Psoas muscle (tissue), 8 donors: ENCODE results near the gene ACACA. TPM values are rescaled to one million over a fixed set of nuclear protein-coding genes. Genes with fewer than 3 reads are reported as not detected.

Experiments used
- ATAC-seq, 4 donors: fragments of 200-7000 bp; cut with Tn5 transposase; one replicate each; pipeline ENCODE4 v1.9.1; 2020; ENCODE audit warnings: moderate library complexity in 3 of 4, mild to moderate bottlenecking in 2 of 4
- DNase-seq, 2 donors: peaks; one replicate each; pipeline ENCODE4 v3.0.0-alpha.2; 2020
- H3K27ac ChIP-seq: fragments of 200-600 bp; one replicate; pipeline ENCODE4 v1.8.0; 2022
- H3K27me3 ChIP-seq, 3 donors: fragments of 200-600 bp in 1 of 3; one replicate each; pipeline versions ENCODE4 v1.6.1 to v1.8.0; 2013 to 2022; ENCODE audit warnings: low read length in 2 of 3, mild to moderate bottlenecking in 2 of 3, moderate library complexity in 1 of 3; ENCODE audit not compliant: insufficient read depth in 3 of 3
- H3K36me3 ChIP-seq, 2 donors: fragments of 200-600 bp in 1 of 2; one replicate each; pipeline versions ENCODE4 v1.6.1 to v1.8.0; 2013 to 2022; ENCODE audit warnings: low read depth in 1 of 2, mild to moderate bottlenecking in 1 of 2, moderate library complexity in 1 of 2; ENCODE audit not compliant: insufficient read depth in 1 of 2
- H3K4me1 ChIP-seq: fragments of 200-600 bp; one replicate; pipeline ENCODE4 v1.8.0; 2022
- H3K4me3 ChIP-seq: fragments of 200-600 bp; one replicate; pipeline ENCODE4 v1.8.0; 2022; ENCODE audit warnings: mild to moderate bottlenecking
- H3K9me3 ChIP-seq: fragments of 200-600 bp; one replicate; pipeline ENCODE4 v1.8.0; 2022
- CTCF ChIP-seq: fragments of 200-600 bp; IDR thresholded peaks from one replicate; pipeline ENCODE4 v1.8.0; 2022; ENCODE audit warnings: antibody characterized with exemption
- WGBS, 3 donors: extraction: QIAGEN DNeasy Blood & Tissue Kit; methylation state at CpG; one replicate each; pipeline versions ENCODE4 v1.1.6 to v1.1.7; 2013; 5-methylcytosine and 5-hydroxymethylcytosine counted together
- intact Hi-C, 2 donors: fragments of 100-400 bp; cut with DNase I; formaldehyde crosslinking; loops; one replicate each; pipeline versions ENCODE4 v1.11.0 to v1.14.2; 2022
- polyA plus RNA-seq, 3 donors: library from polyadenylated mRNA; stranded (reverse); fragments of 200-250 nt; gene quantifications; one replicate each; pipeline ENCODE4 v1.2.3, GENCODE V29; 2013
- total RNA-seq, 4 donors: library from RNA; stranded (reverse); fragmentation: NEBNext Ultra II Directional in 2 of 4; extraction: Animal tissue kit (Norgen Biotek cat#: 25700) in 2 of 4; gene quantifications; one replicate each; pipeline versions ENCODE4 v1.2.1 to v1.2.4, GENCODE V29; 2021 to 2023
- donor health status: healthy with polysubstance abuse.
- donor health status: DM: no; HTN: no; CAD: no; lungs with moderate emphysema.
- donor health status: Bipolar disorder and iron deficiency.
- donor health status: healthy.
- donor health status: DM: yes; HTN: yes; CAD: no.
- donor health status: DM: no; HTN: no; CAD: no.
- donor health status: DM: no; HTN: no; CAD: no.
- donor health status: DM: yes; HTN: yes; CAD: no.

Gene ACACA
- total and polyA plus RNA-seq, 7 donors, result 7.2 to 42.6 (median 21.5) TPM

- peaks cover 0 to 10% of the 10 kb centered on the region in 2 donors for H3K36me3 ChIP-seq
- no peak for TF ChIP-seq CTCF
- intact Hi-C loops, result no loop called here
- H3K4me3 ChIP-seq, result no peak overlapping the region
- DNase-seq (no peak), ATAC-seq (no peak)
- H3K27me3 ChIP-seq, result peaks cover 0 to 3% (median 0%) of the 10 kb centered on the region in 3 donors
- 80 to 88% (median 87%) methylated on average over 3 of the region's 3 CpGs for WGBS, 3 donors
- H3K9me3 ChIP-seq, result no peaks in the 10 kb centered on the region
- no peak overlapping the region for H3K27ac ChIP-seq
- no peaks in the 10 kb centered on the region for H3K4me1 ChIP-seq
Observed at GRCh38 chr17:37059493-37059892, 347.1 kb downstream of the ACACA start.

GRCh38 chr17:37056622-37057021 is 350.0 kb downstream of the ACACA start:
- Histone ChIP-seq H3K4me3 (no peak overlapping the region), H3K9me3 (no peaks in the 10 kb centered on the region), H3K27me3 (no peaks in the 10 kb centered on the region), H3K4me1 (no peaks in the 10 kb centered on the region), H3K36me3 (peaks cover 0 to 10% of the 10 kb centered on the region in 2 donors), H3K27ac (no peak overlapping the region)
- intact Hi-C loops, result no loop called here
- ATAC-seq (no peak), DNase-seq (no peak)
- WGBS, 3 donors, result 91 to 96% (median 96%) methylated on average over 18 of the region's 18 CpGs
- no peak for TF ChIP-seq CTCF

- no peak for DNase-seq
- no peaks in the 10 kb centered on the region for H3K4me1 ChIP-seq
- intact Hi-C loops, result no loop called here
- TF ChIP-seq CTCF, result no peak
- no peak overlapping the region for H3K4me3 ChIP-seq
- WGBS, 3 donors, result 43 to 67% (median 55%) methylated on average over 8 of the region's 8 CpGs
- no peaks in the 10 kb centered on the region for H3K9me3 ChIP-seq
- no peak overlapping the region for H3K27ac ChIP-seq
- ATAC-seq, result no peak
- H3K36me3 ChIP-seq, result peaks cover 0 to 18% of the 10 kb centered on the region in 2 donors
- H3K27me3 ChIP-seq, result no peaks in the 10 kb centered on the region
Observed at GRCh38 chr17:37054894-37055293, 351.7 kb downstream of the ACACA start.

GRCh38 chr17:37052450-37052849 is 354.2 kb downstream of the ACACA start:
- Histone ChIP-seq H3K27me3 (no peaks in the 10 kb centered on the region), H3K4me3 (no peak overlapping the region), H3K36me3 (peaks cover 0 to 23% of the 10 kb centered on the region in 2 donors), H3K4me1 (no peaks in the 10 kb centered on the region), H3K27ac (no peak overlapping the region), H3K9me3 (no peaks in the 10 kb centered on the region)
- ATAC-seq (no peak), DNase-seq (no peak)
- 85 to 93% (median 87%) methylated on average over 6 of the region's 6 CpGs for WGBS, 3 donors
- intact Hi-C loops, result no loop called here
- no peak for TF ChIP-seq CTCF

- WGBS, 3 donors, result 90 to 93% (median 92%) methylated on average over 3 of the region's 3 CpGs
- H3K4me1 ChIP-seq, result no peaks in the 10 kb centered on the region
- ATAC-seq (no peak), DNase-seq (no peak)
- H3K36me3 ChIP-seq, result peaks cover 0 to 18% of the 10 kb centered on the region in 2 donors
- H3K4me3 ChIP-seq, result no peak overlapping the region
- H3K9me3 ChIP-seq, result no peaks in the 10 kb centered on the region
- intact Hi-C loops, result no loop called here
- H3K27ac ChIP-seq, result no peak overlapping the region
- TF ChIP-seq CTCF, result no peak
- no peaks in the 10 kb centered on the region for H3K27me3 ChIP-seq
Observed at GRCh38 chr17:37051833-37052232, 354.8 kb downstream of the ACACA start.
